ENCODE measurements around the gene ATP1A1.

ATP1A1 gene

DNA sequence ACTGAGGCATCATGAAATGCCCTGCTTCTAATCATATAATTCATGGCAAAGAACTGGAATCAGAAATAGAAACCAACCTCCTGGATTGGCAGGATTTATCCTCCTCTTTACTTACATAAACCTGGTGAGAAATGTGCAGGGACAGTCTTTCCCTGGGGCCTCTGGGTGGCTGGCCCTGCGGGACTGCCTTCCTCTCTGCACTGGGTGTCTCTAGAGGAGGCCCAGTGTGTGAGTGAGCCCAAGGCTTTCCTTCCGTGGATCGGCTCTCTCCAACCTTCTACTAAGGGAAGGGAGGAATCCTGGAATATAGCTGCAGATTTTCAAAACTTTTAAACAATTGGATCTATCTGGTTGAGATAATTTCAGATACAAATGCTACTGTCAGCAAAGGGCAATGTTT is 11.4 kb upstream of the ATP1A1 start:
- TF ChIP-seq, protein P1, sequence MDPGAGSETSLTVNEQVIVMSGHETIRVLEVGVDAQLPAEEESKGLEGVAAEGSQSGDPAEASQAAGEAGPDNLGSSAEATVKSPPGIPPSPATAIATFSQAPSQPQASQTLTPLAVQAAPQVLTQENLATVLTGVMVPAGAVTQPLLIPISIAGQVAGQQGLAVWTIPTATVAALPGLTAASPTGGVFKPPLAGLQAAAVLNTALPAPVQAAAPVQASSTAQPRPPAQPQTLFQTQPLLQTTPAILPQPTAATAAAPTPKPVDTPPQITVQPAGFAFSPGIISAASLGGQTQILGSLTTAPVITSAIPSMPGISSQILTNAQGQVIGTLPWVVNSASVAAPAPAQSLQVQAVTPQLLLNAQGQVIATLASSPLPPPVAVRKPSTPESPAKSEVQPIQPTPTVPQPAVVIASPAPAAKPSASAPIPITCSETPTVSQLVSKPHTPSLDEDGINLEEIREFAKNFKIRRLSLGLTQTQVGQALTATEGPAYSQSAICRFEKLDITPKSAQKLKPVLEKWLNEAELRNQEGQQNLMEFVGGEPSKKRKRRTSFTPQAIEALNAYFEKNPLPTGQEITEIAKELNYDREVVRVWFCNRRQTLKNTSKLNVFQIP (CRISPR knock-in tag; IDR thresholded peaks at IDR 0.05; ENCODE audit: borderline replicate concordance, low read depth): no peak
- TF ChIP-seq OSR1 (CRISPR knock-in tag; IDR thresholded peaks at IDR 0.05) (no peak), ZFP30 (CRISPR knock-in tag; IDR thresholded peaks at IDR 0.05) (no peak), TOX (CRISPR knock-in tag; IDR thresholded peaks at IDR 0.05; ENCODE audit: borderline replicate concordance) (no peak), ZNF565 (CRISPR knock-in tag; conservative IDR thresholded peaks at IDR 0.05; ENCODE audit: low read depth) (no peak), ESRRG (CRISPR knock-in tag; IDR thresholded peaks at IDR 0.05) (no peak), RARB (CRISPR knock-in tag; IDR thresholded peaks at IDR 0.05) (no peak), ARNTL (CRISPR knock-in tag; IDR thresholded peaks at IDR 0.05; ENCODE audit: borderline replicate concordance, low read depth) (no peak), CSDC2 (CRISPR knock-in tag; IDR thresholded peaks at IDR 0.05) (no peak), TCF4 (CRISPR knock-in tag; IDR thresholded peaks at IDR 0.05; ENCODE audit: borderline replicate concordance) (no peak), ZNF70 (CRISPR knock-in tag; IDR thresholded peaks at IDR 0.05) (no peak), GLIS3 (CRISPR knock-in tag; IDR thresholded peaks at IDR 0.05) (no peak), ISL1 (CRISPR knock-in tag; IDR thresholded peaks at IDR 0.05) (no peak), SNAI2 (CRISPR knock-in tag; IDR thresholded peaks at IDR 0.05) (no peak), BACH2 (CRISPR knock-in tag; IDR thresholded peaks at IDR 0.05; ENCODE audit: borderline replicate concordance) (no peak)
- TF ChIP-seq, protein P2, sequence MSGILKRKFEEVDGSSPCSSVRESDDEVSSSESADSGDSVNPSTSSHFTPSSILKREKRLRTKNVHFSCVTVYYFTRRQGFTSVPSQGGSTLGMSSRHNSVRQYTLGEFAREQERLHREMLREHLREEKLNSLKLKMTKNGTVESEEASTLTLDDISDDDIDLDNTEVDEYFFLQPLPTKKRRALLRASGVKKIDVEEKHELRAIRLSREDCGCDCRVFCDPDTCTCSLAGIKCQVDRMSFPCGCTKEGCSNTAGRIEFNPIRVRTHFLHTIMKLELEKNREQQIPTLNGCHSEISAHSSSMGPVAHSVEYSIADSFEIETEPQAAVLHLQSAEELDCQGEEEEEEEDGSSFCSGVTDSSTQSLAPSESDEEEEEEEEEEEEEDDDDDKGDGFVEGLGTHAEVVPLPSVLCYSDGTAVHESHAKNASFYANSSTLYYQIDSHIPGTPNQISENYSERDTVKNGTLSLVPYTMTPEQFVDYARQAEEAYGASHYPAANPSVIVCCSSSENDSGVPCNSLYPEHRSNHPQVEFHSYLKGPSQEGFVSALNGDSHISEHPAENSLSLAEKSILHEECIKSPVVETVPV (CRISPR knock-in tag; IDR thresholded peaks at IDR 0.05): no peak
- TF ChIP-seq, protein P3, sequence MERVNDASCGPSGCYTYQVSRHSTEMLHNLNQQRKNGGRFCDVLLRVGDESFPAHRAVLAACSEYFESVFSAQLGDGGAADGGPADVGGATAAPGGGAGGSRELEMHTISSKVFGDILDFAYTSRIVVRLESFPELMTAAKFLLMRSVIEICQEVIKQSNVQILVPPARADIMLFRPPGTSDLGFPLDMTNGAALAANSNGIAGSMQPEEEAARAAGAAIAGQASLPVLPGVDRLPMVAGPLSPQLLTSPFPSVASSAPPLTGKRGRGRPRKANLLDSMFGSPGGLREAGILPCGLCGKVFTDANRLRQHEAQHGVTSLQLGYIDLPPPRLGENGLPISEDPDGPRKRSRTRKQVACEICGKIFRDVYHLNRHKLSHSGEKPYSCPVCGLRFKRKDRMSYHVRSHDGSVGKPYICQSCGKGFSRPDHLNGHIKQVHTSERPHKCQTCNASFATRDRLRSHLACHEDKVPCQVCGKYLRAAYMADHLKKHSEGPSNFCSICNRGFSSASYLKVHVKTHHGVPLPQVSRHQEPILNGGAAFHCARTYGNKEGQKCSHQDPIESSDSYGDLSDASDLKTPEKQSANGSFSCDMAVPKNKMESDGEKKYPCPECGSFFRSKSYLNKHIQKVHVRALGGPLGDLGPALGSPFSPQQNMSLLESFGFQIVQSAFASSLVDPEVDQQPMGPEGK (CRISPR knock-in tag; IDR thresholded peaks at IDR 0.05; ENCODE audit: borderline replicate concordance): no peak
- TF ChIP-seq, protein P4, sequence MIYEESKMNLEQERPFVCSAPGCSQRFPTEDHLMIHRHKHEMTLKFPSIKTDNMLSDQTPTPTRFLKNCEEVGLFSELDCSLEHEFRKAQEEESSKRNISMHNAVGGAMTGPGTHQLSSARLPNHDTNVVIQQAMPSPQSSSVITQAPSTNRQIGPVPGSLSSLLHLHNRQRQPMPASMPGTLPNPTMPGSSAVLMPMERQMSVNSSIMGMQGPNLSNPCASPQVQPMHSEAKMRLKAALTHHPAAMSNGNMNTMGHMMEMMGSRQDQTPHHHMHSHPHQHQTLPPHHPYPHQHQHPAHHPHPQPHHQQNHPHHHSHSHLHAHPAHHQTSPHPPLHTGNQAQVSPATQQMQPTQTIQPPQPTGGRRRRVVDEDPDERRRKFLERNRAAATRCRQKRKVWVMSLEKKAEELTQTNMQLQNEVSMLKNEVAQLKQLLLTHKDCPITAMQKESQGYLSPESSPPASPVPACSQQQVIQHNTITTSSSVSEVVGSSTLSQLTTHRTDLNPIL (CRISPR knock-in tag; IDR thresholded peaks at IDR 0.05; ENCODE audit: low read depth): no peak
- TF ChIP-seq, protein P5, sequence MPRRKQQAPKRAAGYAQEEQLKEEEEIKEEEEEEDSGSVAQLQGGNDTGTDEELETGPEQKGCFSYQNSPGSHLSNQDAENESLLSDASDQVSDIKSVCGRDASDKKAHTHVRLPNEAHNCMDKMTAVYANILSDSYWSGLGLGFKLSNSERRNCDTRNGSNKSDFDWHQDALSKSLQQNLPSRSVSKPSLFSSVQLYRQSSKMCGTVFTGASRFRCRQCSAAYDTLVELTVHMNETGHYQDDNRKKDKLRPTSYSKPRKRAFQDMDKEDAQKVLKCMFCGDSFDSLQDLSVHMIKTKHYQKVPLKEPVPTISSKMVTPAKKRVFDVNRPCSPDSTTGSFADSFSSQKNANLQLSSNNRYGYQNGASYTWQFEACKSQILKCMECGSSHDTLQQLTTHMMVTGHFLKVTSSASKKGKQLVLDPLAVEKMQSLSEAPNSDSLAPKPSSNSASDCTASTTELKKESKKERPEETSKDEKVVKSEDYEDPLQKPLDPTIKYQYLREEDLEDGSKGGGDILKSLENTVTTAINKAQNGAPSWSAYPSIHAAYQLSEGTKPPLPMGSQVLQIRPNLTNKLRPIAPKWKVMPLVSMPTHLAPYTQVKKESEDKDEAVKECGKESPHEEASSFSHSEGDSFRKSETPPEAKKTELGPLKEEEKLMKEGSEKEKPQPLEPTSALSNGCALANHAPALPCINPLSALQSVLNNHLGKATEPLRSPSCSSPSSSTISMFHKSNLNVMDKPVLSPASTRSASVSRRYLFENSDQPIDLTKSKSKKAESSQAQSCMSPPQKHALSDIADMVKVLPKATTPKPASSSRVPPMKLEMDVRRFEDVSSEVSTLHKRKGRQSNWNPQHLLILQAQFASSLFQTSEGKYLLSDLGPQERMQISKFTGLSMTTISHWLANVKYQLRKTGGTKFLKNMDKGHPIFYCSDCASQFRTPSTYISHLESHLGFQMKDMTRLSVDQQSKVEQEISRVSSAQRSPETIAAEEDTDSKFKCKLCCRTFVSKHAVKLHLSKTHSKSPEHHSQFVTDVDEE (CRISPR knock-in tag; IDR thresholded peaks at IDR 0.05): no peak
- no peak for ATAC-seq

DNA sequence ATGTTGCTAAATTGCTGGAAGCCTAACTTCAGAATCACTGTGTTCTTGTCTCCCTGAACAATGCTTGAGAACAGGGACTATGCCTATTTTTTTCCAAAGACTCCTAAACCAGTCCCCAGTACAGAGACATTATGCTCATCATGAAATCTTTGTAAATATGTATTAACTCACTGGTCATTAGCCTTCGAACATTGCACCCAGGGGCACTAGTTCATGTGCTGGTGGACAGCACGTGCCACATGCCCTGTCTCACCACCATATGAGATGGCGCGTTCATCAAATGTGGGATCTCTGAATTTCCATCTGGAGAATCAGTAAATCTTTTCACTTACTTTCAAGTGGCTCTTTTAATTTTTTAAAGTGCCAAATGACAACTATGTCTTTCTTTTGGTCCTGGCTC is 11.0 kb upstream of the ATP1A1 start:
- no peak for ATAC-seq
- TF ChIP-seq, protein P5 (CRISPR knock-in tag; IDR thresholded peaks at IDR 0.05): no peak
- no peak for TF ChIP-seq ZNF565 (CRISPR knock-in tag; conservative IDR thresholded peaks at IDR 0.05; ENCODE audit: low read depth)
- TF ChIP-seq ZNF8 (CRISPR knock-in tag; IDR thresholded peaks at IDR 0.05): no peak
- TF ChIP-seq PPARA (CRISPR knock-in tag; IDR thresholded peaks at IDR 0.05; ENCODE audit: borderline replicate concordance): no peak
- TF ChIP-seq TOX (CRISPR knock-in tag; IDR thresholded peaks at IDR 0.05; ENCODE audit: borderline replicate concordance): no peak
- no peak for TF ChIP-seq RARB (CRISPR knock-in tag; IDR thresholded peaks at IDR 0.05)
- TF ChIP-seq, protein P2 (CRISPR knock-in tag; IDR thresholded peaks at IDR 0.05): no peak
- TF ChIP-seq, protein P3 (CRISPR knock-in tag; IDR thresholded peaks at IDR 0.05; ENCODE audit: borderline replicate concordance): no peak
- no peak for TF ChIP-seq ARNTL (CRISPR knock-in tag; IDR thresholded peaks at IDR 0.05; ENCODE audit: borderline replicate concordance, low read depth)
- TF ChIP-seq ISL1 (CRISPR knock-in tag; IDR thresholded peaks at IDR 0.05): no peak
- no peak for TF ChIP-seq CSDC2 (CRISPR knock-in tag; IDR thresholded peaks at IDR 0.05)
- TF ChIP-seq TCF4 (CRISPR knock-in tag; IDR thresholded peaks at IDR 0.05; ENCODE audit: borderline replicate concordance): no peak
- TF ChIP-seq, protein P4 (CRISPR knock-in tag; IDR thresholded peaks at IDR 0.05; ENCODE audit: low read depth): no peak
- TF ChIP-seq OSR1 (CRISPR knock-in tag; IDR thresholded peaks at IDR 0.05): no peak
- no peak for TF ChIP-seq ZNF70 (CRISPR knock-in tag; IDR thresholded peaks at IDR 0.05)
